Lung (tissue), 12 donors: Measurements from ENCODE around the gene TPI1. TPM values are rescaled to one million over a fixed set of nuclear protein-coding genes. Genes with fewer than 3 reads are reported as not detected.

Source experiments
- ATAC-seq: fragments of 200-7000 bp; cut with Tn5 transposase; one replicate; pipeline ENCODE4 v1.9.1; 2020; ENCODE audit warnings: moderate number of reproducible peaks; ENCODE audit not compliant: insufficient read depth, low FRiP score
- DNase-seq, 3 donors: peaks; one replicate each; pipeline ENCODE4 v3.0.0-alpha.2; 2013 to 2017
- H3K27ac ChIP-seq, 2 donors: one replicate each; pipeline ENCODE4 v1.5.1; 2013; ENCODE audit warnings: mild to moderate bottlenecking in 2 of 2, moderate library complexity in 2 of 2, control low read depth in 1 of 2, inconsistent platforms in 1 of 2, low read depth in 1 of 2, low read length in 1 of 2
- H3K27me3 ChIP-seq, 3 donors: one replicate each; pipeline ENCODE4 v1.5.1; 2013; ENCODE audit warnings: low read length in 2 of 3; ENCODE audit not compliant: control insufficient read depth in 3 of 3, insufficient read depth in 3 of 3
- H3K36me3 ChIP-seq, 4 donors: one replicate each; pipeline ENCODE4 v1.5.1; 2013; ENCODE audit warnings: low read length in 4 of 4, mild to moderate bottlenecking in 1 of 4, moderate library complexity in 1 of 4; ENCODE audit not compliant: control insufficient read depth in 4 of 4, insufficient read depth in 4 of 4
- H3K4me1 ChIP-seq, 5 donors: one replicate each; pipeline ENCODE4 v1.5.1; 2013; ENCODE audit warnings: low read length in 5 of 5, mild to moderate bottlenecking in 2 of 5, moderate library complexity in 1 of 5; ENCODE audit not compliant: control insufficient read depth in 5 of 5, insufficient read depth in 5 of 5
- H3K4me3 ChIP-seq: one replicate; pipeline ENCODE4 v1.5.1; 2013; ENCODE audit warnings: mild to moderate bottlenecking, control low read depth, moderate library complexity
- H3K9ac ChIP-seq, 2 donors: one replicate each; pipeline ENCODE4 v1.5.1; 2013; ENCODE audit warnings: low read length in 2 of 2, control low read depth in 1 of 2; ENCODE audit not compliant: insufficient read depth in 1 of 2
- H3K9me3 ChIP-seq, 4 donors: one replicate each; pipeline ENCODE4 v1.5.1; 2013; ENCODE audit warnings: low read length in 3 of 4, mild to moderate bottlenecking in 1 of 4, moderate library complexity in 1 of 4; ENCODE audit not compliant: control insufficient read depth in 4 of 4, insufficient read depth in 3 of 4
- CTCF ChIP-seq: IDR thresholded peaks from 2 replicates; pipeline ENCODE4 v1.5.1; 2012; ENCODE audit warnings: mild to moderate bottlenecking; ENCODE audit errors: control extremely low read depth, extremely low read depth
- WGBS, 2 donors: extraction: QIAGEN DNeasy Blood & Tissue Kit; methylation state at CpG; one replicate each; pipeline ENCODE4 v1.1.7; 2013; 5-methylcytosine and 5-hydroxymethylcytosine counted together
- polyA plus RNA-seq, 2 donors: library from polyadenylated mRNA; stranded (reverse); fragments of 200-250 nt; gene quantifications; one replicate each; pipeline ENCODE4 v1.2.1, GENCODE V29; 2013
- total RNA-seq, 2 donors: library from RNA; depleted of rRNA in 1 of 2; stranded (reverse); fragments of >200 nt in 1 of 2; gene quantifications; one replicate each; pipeline ENCODE4 v1.2.1, GENCODE V29; 2014 to 2021
- donor health status: control.
- donor health status: control.
- donor health status: Bipolar disorder and iron deficiency.
- donor health status: healthy.
- donor health status: DM: yes; HTN: yes; CAD: no.

TPI1 gene
- total and polyA plus RNA-seq, 4 donors: 256 to 1,097 (median 435) TPM

- WGBS, 2 donors: 92 to 93% methylated on average over 15 of the region's 15 CpGs
- Histone ChIP-seq H3K9me3 (no peaks in the 10 kb centered on the region), H3K36me3 (peaks cover 0 to 5% (median 0%) of the 10 kb centered on the region in 4 donors), H3K27me3 (peaks cover 0 to 24% (median 13%) of the 10 kb centered on the region in 3 donors), H3K4me1 (peaks cover 0 to 14% (median 11%) of the 10 kb centered on the region in 5 donors), H3K9ac (no peak overlapping the region), H3K4me3 (no peak overlapping the region), H3K27ac (no peak overlapping the region)
- no peak for TF ChIP-seq CTCF
- no peak for DNase-seq
- no peak for ATAC-seq
Measured at GRCh38 chr12:6912164-6912935, 45.0 kb downstream of the TPI1 start.

DNA sequence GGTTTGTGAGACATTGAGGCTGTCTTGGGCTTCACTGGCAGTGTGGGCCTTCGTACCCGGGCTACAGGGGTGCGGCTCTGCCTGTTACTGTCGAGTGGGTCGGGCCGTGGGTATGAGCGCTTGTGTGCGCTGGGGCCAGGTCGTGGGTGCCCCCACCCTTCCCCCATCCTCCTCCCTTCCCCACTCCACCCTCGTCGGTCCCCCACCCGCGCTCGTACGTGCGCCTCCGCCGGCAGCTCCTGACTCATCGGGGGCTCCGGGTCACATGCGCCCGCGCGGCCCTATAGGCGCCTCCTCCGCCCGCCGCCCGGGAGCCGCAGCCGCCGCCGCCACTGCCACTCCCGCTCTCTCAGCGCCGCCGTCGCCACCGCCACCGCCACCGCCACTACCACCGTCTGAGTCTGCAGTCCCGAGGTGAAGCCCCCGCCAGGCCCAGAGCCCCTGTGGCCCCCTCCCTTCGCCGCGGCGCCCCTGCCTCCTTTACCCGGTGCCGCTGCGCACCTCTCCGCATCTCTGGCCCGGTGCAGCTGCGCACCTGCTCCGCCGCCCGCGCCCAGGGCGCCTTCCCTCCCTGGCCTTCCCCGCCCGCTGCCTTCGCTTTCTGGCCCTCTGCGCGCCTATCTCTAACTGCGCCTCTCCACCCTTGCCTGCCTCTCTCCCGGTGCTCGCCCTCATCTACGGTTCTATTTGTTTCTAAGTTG lies 47.1 kb downstream of the TPI1 start, which contains the start of gene ENO2:
Gene ENO2, plus strand, starts transcription at position 335 of the 701 bp plus-strand sequence. CDS start 1,253 bp downstream, outside the sequence.
- DNase-seq: peak; percentile 53 to 67 (median 57)
- Histone ChIP-seq H3K4me3 (peak within 1 kb of the TSS; percentile 52), H3K27me3 (peaks cover 0 to 24% (median 13%) of the 10 kb centered on the region in 3 donors), H3K27ac (peak within 1 kb of the TSS; percentile 49 to 75), H3K4me1 (peaks cover 0 to 14% (median 11%) of the 10 kb centered on the region in 5 donors), H3K9ac (no peak within 1 kb of the TSS), H3K9me3 (no peaks in the 10 kb centered on the region), H3K36me3 (peaks cover 0 to 7% (median 0%) of the 10 kb centered on the region in 4 donors)
- TF ChIP-seq CTCF: no peak
- WGBS, 2 donors: 0 to 1% methylated on average over 56 to 68 of the region's 68 CpGs
- peak; percentile 82 for ATAC-seq

GRCh38 chr12:6914947-6915788 lies 47.8 kb downstream of the TPI1 start:
- H3K9ac ChIP-seq: no peak overlapping the region

More at GRCh38 chr12:6914947-6915788, 47.8 kb downstream of the TPI1 start:
- peaks cover 0 to 14% (median 11%) of the 10 kb centered on the region in 5 donors for H3K4me1 ChIP-seq
- peaks cover 0 to 24% (median 13%) of the 10 kb centered on the region in 3 donors for H3K27me3 ChIP-seq
- ATAC-seq (no peak), DNase-seq (no peak)
- 24 to 27% methylated on average over 27 to 29 of the region's 29 CpGs for WGBS, 2 donors
- H3K27ac ChIP-seq: peak overlapping the region in 1 of 2 donors; percentile 20
- no peak for TF ChIP-seq CTCF
- H3K36me3 ChIP-seq: peaks cover 0 to 7% (median 0%) of the 10 kb centered on the region in 4 donors
- H3K4me3 ChIP-seq: peak overlapping the region; percentile 52
- H3K9me3 ChIP-seq: no peaks in the 10 kb centered on the region
